ENCODE results near the gene GRIK3.

Gene GRIK3

DNA sequence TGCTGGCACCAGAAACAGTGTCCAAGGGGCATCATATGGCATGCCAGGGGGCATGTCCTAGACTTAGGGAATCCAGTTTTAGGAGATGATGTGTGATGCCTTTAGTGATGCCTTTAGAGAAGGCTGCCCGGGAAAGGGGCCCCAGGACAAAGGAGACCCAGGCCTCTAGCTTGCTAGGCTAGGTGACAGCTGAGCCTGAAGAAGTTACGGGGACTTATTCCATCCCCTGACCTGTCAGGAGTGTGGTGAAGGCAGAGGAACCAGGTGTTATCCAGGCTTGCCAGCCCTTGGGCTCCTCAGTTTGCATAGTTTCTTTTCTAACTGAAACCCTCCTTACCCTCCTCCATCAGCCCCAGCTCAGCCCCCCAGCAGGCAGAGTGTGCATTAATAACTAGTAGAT is 281.9 kb downstream of the GRIK3 start:
- no peak for DNase-seq

DNA sequence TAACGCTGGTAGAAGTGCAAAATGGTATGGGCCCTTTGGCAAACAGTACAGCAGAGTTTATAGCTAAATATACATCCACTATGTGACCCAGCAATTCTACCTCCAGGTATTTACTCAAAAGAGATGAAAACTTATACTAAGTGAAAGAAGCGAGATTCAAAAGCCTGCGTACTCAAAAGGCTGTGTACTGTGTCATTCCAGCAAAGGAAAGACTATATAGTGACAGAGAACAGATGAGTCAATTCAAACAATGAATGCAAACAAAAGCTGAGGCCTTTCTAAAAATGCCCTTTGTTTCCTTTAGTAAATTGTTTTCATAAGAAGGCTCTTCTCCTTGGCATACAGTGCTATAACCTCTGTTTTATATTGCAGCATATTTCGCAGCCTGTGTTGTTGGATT is 282.8 kb downstream of the GRIK3 start:
- DNase-seq = no peak

DNA sequence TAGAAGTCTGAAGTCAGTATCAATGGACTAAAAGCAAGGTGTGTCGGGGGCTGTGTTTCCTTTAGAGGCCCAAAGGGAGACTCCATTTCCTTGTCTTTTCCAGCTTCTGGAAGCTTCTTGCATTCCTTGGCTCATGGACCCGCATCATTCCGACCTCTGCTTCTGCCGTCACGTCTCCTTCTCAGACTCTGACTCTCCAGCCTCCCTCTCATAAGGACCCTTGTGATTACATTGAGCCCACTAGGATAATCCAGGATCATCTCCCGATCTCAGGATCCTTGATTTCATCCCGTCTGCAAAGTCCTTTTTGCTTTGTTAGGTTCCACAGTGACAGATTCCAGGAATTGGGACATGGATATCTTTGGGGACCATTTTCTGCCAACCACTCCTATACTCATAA is 285.8 kb downstream of the GRIK3 start:
- no peak for DNase-seq

All from stimulated activated CD4-positive, alpha-beta T cell treated with anti-CD3 and anti-CD28 coated beads, Interleukin-12 subunit alpha, Interleukin-12 subunit beta, amount 100 ng/mL, for 4 hours (primary cell).